ENCODE results near the gene GLI3.

Gene GLI3

GRCh38 chr7:41995632-41996271 is 241.3 kb downstream of the GLI3 start:
- no peak for DNase-seq (ENCODE audit: low read depth)
- TF ChIP-seq, protein P1, sequence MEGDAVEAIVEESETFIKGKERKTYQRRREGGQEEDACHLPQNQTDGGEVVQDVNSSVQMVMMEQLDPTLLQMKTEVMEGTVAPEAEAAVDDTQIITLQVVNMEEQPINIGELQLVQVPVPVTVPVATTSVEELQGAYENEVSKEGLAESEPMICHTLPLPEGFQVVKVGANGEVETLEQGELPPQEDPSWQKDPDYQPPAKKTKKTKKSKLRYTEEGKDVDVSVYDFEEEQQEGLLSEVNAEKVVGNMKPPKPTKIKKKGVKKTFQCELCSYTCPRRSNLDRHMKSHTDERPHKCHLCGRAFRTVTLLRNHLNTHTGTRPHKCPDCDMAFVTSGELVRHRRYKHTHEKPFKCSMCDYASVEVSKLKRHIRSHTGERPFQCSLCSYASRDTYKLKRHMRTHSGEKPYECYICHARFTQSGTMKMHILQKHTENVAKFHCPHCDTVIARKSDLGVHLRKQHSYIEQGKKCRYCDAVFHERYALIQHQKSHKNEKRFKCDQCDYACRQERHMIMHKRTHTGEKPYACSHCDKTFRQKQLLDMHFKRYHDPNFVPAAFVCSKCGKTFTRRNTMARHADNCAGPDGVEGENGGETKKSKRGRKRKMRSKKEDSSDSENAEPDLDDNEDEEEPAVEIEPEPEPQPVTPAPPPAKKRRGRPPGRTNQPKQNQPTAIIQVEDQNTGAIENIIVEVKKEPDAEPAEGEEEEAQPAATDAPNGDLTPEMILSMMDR (conservative IDR thresholded peaks at IDR 0.05; ENCODE audit: low read length), result no peak
- H3K4me3 ChIP-seq (ENCODE audit: low read length), result no peak overlapping the region

GRCh38 chr7:41994746-41995110 is 242.3 kb downstream of the GLI3 start:
- peak; percentile 98 for DNase-seq (ENCODE audit: low read depth)
- no peak overlapping the region for H3K4me3 ChIP-seq (ENCODE audit: low read length)
- TF ChIP-seq, protein P1 (conservative IDR thresholded peaks at IDR 0.05; ENCODE audit: low read length), result no peak

GRCh38 chr7:41994036-41994745 is 242.8 kb downstream of the GLI3 start:
- TF ChIP-seq, protein P1 (conservative IDR thresholded peaks at IDR 0.05; ENCODE audit: low read length), result no peak
- no peak overlapping the region for H3K4me3 ChIP-seq (ENCODE audit: low read length)
- no peak for DNase-seq (ENCODE audit: low read depth)

- TF ChIP-seq, protein P1 (conservative IDR thresholded peaks at IDR 0.05; ENCODE audit: low read length), result no peak
- no peak overlapping the region for H3K4me3 ChIP-seq (ENCODE audit: low read length)
- peak; percentile 90 for DNase-seq (ENCODE audit: low read depth)
Measured at GRCh38 chr7:41992881-41993867, 243.8 kb downstream of the GLI3 start.

- TF ChIP-seq, protein P1 (conservative IDR thresholded peaks at IDR 0.05; ENCODE audit: low read length), result no peak
- peak; percentile 38 for DNase-seq (ENCODE audit: low read depth)
Measured at GRCh38 chr7:41984888-41985287, 252.1 kb downstream of the GLI3 start.

DNA sequence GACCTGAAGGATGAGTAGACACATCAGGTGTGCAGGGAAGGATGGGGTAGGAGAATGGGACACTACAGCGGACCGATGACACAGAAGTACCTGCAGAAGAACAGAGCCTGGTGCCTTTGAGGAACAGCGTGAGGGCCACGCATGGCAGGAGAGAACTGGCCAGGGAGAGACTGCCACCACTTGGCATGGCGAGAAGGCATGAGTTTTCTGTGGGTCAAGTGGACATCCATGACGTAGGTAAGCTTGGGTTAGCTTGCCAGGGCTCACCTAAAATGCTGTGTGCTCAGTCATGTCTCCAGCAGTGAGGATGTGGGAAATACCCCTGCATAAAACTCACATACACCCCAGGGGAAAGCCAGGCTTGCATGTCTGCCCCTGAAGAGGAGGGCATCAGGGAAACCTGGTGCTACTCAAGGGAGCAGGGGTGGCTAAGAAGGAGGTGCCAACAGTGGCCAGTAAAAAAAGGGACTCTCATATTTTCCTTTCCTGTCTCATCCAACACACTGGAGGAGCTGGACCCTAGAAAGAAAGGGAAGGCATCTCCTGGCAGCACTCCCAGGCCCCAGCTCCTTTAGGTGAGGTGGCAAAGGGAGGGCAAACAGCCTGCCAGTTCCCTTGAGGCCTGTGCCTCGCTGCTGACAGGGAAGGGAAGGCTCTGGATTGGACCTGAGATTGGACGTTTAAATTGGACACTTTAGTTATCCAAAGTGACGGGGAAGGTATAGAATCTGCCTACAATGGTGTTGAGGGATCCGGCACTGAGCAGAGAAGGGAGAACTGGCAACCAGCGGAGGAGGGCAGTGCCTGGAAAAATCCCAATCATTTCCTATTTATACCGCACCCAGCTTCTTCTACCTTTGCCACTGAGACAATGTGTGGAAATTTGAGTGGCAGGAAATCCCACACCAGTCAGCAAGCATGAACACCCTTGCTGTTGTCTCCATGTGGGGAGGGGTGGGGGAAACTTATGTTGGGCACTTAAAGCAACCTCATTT is 255.7 kb downstream of the GLI3 start:
- TF ChIP-seq, protein P1 (conservative IDR thresholded peaks at IDR 0.05; ENCODE audit: low read length), result no peak
- DNase-seq (ENCODE audit: low read depth), result no peak
- H3K4me3 ChIP-seq (ENCODE audit: low read length), result no peak overlapping the region

More at GRCh38 chr7:41984888-41985287, 252.1 kb downstream of the GLI3 start:
- H3K4me3 ChIP-seq (ENCODE audit: low read length), result no peak overlapping the region
